Thyroid gland (tissue), 4 donors: ENCODE data around the gene ACP4. TPM values are rescaled to one million over a fixed set of nuclear protein-coding genes. Genes with fewer than 3 reads are reported as not detected.
"Not testable (repeated sequence)": the region's sequence is repeated elsewhere in the genome, so short reads cannot be mapped to it uniquely, and the experiment has no call there.

Experiments used
- DNase-seq, 2 donors: peaks; one replicate each; pipeline ENCODE4 v3.0.0-alpha.2; 2019
- H3K27ac ChIP-seq, 3 donors: fragments of 200-600 bp; sonication (generic); 1 replicate in 2 of 3; 2 replicates in 1 of 3; pipeline ENCODE4 v1.5.1; 2016 to 2019; ENCODE audit warnings: mild to moderate bottlenecking in 1 of 3, moderate library complexity in 1 of 3
- H3K27me3 ChIP-seq: fragments of 200-600 bp; sonication (generic); one replicate; pipeline ENCODE4 v1.5.1; 2019
- H3K36me3 ChIP-seq, 2 donors: fragments of 200-600 bp; sonication (generic); one replicate each; pipeline ENCODE4 v1.5.1; 2016 to 2019
- H3K4me1 ChIP-seq, 2 donors: fragments of 200-600 bp; sonication (generic); one replicate each; pipeline ENCODE4 v1.5.1; 2017 to 2019
- H3K4me3 ChIP-seq, 3 donors: fragments of 200-600 bp; sonication (generic); replicated peaks in 1 of 3; 1 replicate in 2 of 3; 2 replicates in 1 of 3; pipeline ENCODE4 v1.5.1; 2016; ENCODE audit warnings: mild to moderate bottlenecking in 1 of 3
- H3K9me3 ChIP-seq: fragments of 200-600 bp; sonication (generic); one replicate; pipeline ENCODE4 v1.5.1; 2017
- CTCF ChIP-seq, 6 experiments: fragments of 200-600 bp in 3 of 6; fragments of 450-650 bp in 3 of 6; sonication (generic) in 3 of 6; IDR thresholded peaks; one replicate each; pipeline ENCODE4 v1.5.1; 2016 to 2019; ENCODE audit warnings: antibody characterized with exemption in 6 of 6, mild to moderate bottlenecking in 2 of 6, inconsistent platforms in 1 of 6, moderate library complexity in 1 of 6
- POLR2A ChIP-seq, 2 donors: fragments of 450-650 bp; IDR thresholded peaks; one replicate each; pipeline ENCODE4 v1.6.1; 2017; ENCODE audit warnings: antibody characterized with exemption in 2 of 2, mild to moderate bottlenecking in 2 of 2, moderate library complexity in 1 of 2
- WGBS, 2 donors: methylation state at CpG; one replicate each; pipeline ENCODE4 v1.1.5; 2017; 5-methylcytosine and 5-hydroxymethylcytosine counted together
- intact Hi-C: fragments of 100-400 bp; cut with DNase I; formaldehyde crosslinking; loops from one replicate; pipeline ENCODE4 v1.15.1; 2023
- total RNA-seq, 4 donors: library from RNA; depleted of rRNA; stranded (reverse); fragments of >200 nt; gene quantifications; one replicate each; pipeline ENCODE4 v1.2.3, GENCODE V29; 2016

Gene ACP4
- total RNA-seq, 4 donors from 2014 or later: not detected

GRCh38 chr19:50780753-50781435, 9.3 kb upstream of the ACP4 start:
- no peaks in the 10 kb centered on the region for H3K9me3 ChIP-seq
- no peak for TF ChIP-seq POLR2A (IDR thresholded peaks at IDR 0.05)
- no peak for TF ChIP-seq CTCF (IDR thresholded peaks at IDR 0.05)
- H3K4me3 ChIP-seq: no peak overlapping the region
- intact Hi-C loops: loop anchor here (10.0 kb wide), 2 partner anchors 246 to 426 kb away; no protein-coding TSS in a partner anchor
- WGBS, 2 donors: 36 to 40% methylated on average over 13 to 16 of the region's 16 CpGs
- H3K4me1 ChIP-seq: no peaks in the 10 kb centered on the region
- no peaks in the 10 kb centered on the region for H3K36me3 ChIP-seq
- no peak overlapping the region for H3K27ac ChIP-seq
- H3K27me3 ChIP-seq: peaks cover 19% of the 10 kb centered on the region
- peak in 1 of 2 donors; percentile 15 for DNase-seq

GRCh38 chr19:50783848-50784152, 6.4 kb upstream of the ACP4 start:
- H3K27ac ChIP-seq, H3K4me3 ChIP-seq, H3K36me3 ChIP-seq, H3K9me3 ChIP-seq, DNase-seq, H3K4me1 ChIP-seq: not testable (repeated sequence)
- intact Hi-C loops: loop anchor here (10.0 kb wide), 2 partner anchors 249 to 429 kb away; no protein-coding TSS in a partner anchor
- peaks cover 12% of the 10 kb centered on the region for H3K27me3 ChIP-seq
- 36 to 43% methylated on average over 8 of the region's 8 CpGs for WGBS, 2 donors

- H3K4me3 ChIP-seq: no peak overlapping the region
- WGBS, 2 donors: 91 to 100% methylated on average over 3 of the region's 3 CpGs
- H3K36me3 ChIP-seq: no peaks in the 10 kb centered on the region
- intact Hi-C loops: loop anchor here (10.0 kb wide), 2 partner anchors 250 to 430 kb away; no protein-coding TSS in a partner anchor
- no peak for TF ChIP-seq POLR2A (IDR thresholded peaks at IDR 0.05)
- TF ChIP-seq CTCF (IDR thresholded peaks at IDR 0.05): no peak
- no peak for DNase-seq
- no peaks in the 10 kb centered on the region for H3K4me1 ChIP-seq
- H3K9me3 ChIP-seq: no peaks in the 10 kb centered on the region
- peaks cover 6% of the 10 kb centered on the region for H3K27me3 ChIP-seq
- no peak overlapping the region for H3K27ac ChIP-seq
These were observed 5.5 kb upstream of the ACP4 start for GRCh38 chr19:50784710-50785109.

- Histone ChIP-seq H3K4me3 (no peak overlapping the region), H3K27ac (no peak overlapping the region), H3K4me1 (no peaks in the 10 kb centered on the region), H3K27me3 (no peaks in the 10 kb centered on the region), H3K9me3 (no peaks in the 10 kb centered on the region), H3K36me3 (no peaks in the 10 kb centered on the region)
- intact Hi-C loops: loop anchor here (10.0 kb wide), 2 partner anchors 251 to 431 kb away; no protein-coding TSS in a partner anchor
- TF ChIP-seq POLR2A (IDR thresholded peaks at IDR 0.05): no peak
- TF ChIP-seq CTCF (IDR thresholded peaks at IDR 0.05): no peak
- DNase-seq: no peak
- WGBS, 2 donors: 87 to 90% methylated on average over 12 of the region's 12 CpGs
These were observed 4.9 kb upstream of the ACP4 start for GRCh38 chr19:50785329-50785728.

GRCh38 chr19:50790922-50791467, 780 bp downstream of the ACP4 start:
- no peaks in the 10 kb centered on the region for H3K27me3 ChIP-seq
- intact Hi-C loops: no loop called here
- no peak overlapping the region for H3K4me3 ChIP-seq

More at GRCh38 chr19:50790922-50791467, 780 bp downstream of the ACP4 start:
- TF ChIP-seq POLR2A (IDR thresholded peaks at IDR 0.05): no peak
- TF ChIP-seq CTCF (IDR thresholded peaks at IDR 0.05): no peak
- H3K36me3 ChIP-seq: no peaks in the 10 kb centered on the region
- peaks cover 0 to 4% of the 10 kb centered on the region in 2 donors for H3K4me1 ChIP-seq
- no peaks in the 10 kb centered on the region for H3K9me3 ChIP-seq
- 91 to 93% methylated on average over 6 of the region's 6 CpGs for WGBS, 2 donors
- H3K27ac ChIP-seq: no peak overlapping the region
- DNase-seq: no peak
